Cardiac fibroblast (primary cell): ENCODE measurements around the gene SEC16B.
A peak's percentile ranks its signal among the peaks of the same experiment; 100 is the strongest.

Experiments
- DNase-seq, 2 donors: peaks; one replicate each; pipeline versions ENCODE4 v3.0.0 to v3.0.0-alpha.2; 2010; ENCODE audit warnings: low read depth in 2 of 2
- H3K4me3 ChIP-seq, 2 donors: replicated peaks in 1 of 2; 1 replicate in 1 of 2; 2 replicates in 1 of 2; pipeline ENCODE4 v1.5.1; 2011; ENCODE audit warnings: low read depth in 2 of 2, low read length in 2 of 2, mild to moderate bottlenecking in 2 of 2, moderate library complexity in 1 of 2
- TF ChIP-seq, protein P1 (sequence below): IDR thresholded peaks from one replicate; pipeline ENCODE4 v1.5.1; 2011; ENCODE audit warnings: low read depth, mild to moderate bottlenecking, low read length, inconsistent platforms

SEC16B gene

DNA sequence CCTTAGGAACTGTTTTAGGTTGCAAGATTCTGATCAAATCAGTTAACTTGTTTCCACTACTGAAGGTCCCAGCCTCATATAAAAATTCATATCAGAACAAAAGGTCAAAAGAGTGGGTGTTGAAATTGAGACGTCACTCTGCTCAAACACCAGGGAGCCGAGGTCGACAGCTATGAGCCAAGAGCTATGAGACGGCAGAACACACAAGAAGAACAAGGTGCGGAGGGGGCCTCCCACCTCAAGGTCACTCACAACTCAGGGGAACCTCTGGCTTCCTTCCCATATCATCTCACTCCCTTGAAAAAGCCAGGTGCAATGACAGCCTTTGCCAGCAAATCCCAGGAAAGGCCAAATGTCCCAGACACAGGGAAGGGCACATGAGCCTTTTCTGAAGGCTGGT is 749 bp downstream of the SEC16B start:
- no peak overlapping the region for H3K4me3 ChIP-seq
- DNase-seq, result no peak
- TF ChIP-seq, protein P1, sequence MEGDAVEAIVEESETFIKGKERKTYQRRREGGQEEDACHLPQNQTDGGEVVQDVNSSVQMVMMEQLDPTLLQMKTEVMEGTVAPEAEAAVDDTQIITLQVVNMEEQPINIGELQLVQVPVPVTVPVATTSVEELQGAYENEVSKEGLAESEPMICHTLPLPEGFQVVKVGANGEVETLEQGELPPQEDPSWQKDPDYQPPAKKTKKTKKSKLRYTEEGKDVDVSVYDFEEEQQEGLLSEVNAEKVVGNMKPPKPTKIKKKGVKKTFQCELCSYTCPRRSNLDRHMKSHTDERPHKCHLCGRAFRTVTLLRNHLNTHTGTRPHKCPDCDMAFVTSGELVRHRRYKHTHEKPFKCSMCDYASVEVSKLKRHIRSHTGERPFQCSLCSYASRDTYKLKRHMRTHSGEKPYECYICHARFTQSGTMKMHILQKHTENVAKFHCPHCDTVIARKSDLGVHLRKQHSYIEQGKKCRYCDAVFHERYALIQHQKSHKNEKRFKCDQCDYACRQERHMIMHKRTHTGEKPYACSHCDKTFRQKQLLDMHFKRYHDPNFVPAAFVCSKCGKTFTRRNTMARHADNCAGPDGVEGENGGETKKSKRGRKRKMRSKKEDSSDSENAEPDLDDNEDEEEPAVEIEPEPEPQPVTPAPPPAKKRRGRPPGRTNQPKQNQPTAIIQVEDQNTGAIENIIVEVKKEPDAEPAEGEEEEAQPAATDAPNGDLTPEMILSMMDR, result no peak

DNA sequence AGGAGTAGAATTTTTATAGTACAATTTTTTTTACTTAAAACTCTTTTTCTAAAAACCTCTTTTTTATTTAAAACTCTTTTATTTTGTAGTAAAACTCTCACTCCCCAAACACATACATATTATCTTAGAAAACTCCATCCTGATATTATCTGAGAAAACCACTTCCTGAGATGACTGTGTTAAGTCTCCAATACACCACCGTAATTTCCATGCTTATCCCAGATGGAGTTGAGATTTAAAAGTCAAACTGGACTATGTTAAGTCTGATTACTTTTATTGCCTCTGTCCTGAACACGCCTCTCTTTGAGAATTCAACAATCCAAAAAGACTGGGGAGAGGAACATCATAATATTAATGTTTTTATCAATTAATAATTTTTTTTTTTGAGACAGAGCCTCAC is 3.7 kb downstream of the SEC16B start:
- TF ChIP-seq, protein P1, result no peak
- H3K4me3 ChIP-seq, result no peak overlapping the region
- no peak for DNase-seq

DNA sequence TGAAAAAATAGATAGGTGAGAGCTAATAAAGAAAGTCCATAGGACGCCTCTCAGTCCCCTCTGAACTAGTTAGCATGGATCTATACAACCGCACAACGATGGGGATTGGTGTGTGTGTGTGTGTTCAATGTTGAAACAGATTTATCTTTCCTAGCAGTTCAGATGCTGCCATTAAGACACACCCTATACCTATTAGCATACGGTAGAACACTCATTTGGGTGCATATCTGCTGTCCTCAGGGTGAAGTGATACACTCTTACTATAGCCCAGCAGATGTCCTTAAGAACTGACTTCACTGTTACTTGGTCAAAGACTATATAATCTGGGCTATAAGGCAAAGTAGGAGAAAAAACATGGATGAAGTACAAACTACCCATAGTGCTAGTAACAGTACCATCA is 4.6 kb downstream of the SEC16B start:
- TF ChIP-seq, protein P1, result no peak
- no peak overlapping the region for H3K4me3 ChIP-seq
- no peak for DNase-seq

DNA sequence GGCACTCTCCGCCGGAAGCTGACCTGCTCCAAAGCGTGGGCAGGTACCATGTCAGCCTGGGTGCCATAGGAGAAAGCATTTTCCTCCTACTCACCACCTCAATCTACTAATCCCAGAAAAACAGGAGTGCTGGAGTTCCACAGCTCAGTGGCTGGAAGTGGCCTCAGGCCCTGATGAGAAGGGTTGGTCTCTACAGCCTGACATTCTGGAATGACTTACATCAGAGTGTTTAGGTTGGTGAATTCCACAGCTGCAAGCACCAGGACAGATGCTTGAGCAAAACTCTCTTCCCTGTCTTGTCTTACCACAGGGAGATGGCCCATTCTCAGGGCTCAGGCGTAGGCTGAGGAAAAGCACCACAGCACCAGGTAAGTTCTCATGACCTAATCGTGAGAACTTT is 5.5 kb downstream of the SEC16B start:
- H3K4me3 ChIP-seq, result no peak overlapping the region
- DNase-seq, result no peak

DNA sequence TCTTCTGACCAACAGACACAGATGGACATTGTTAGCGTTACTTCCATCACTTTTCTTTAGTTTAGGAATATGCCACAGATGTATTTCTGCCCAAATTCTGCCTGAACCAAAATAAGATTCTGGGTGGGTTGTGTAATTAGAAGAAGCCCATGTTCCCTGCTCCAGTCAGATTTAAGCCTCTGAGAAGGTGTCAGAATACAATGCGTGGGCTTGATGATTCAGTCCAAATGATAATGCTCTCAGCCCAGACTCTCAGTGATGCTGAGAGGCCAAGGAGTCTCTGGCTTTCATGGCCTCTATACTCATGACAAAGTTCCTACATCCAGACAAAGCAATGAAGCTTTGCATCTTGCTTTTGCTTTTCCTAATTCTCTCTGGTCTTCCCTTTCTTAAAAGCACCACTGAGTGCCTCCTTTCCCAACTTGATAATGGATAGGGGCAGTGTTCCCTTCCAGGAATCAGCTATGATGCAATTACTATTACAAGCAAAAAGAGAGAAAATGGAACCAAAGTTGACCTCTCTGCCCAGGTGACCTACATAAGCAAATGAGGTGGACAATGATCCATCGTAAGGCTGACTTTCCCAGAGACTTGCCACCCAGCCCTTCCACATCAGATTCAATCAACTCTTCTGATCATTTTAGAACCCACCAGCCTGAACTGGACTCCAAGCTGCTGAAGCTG is 8.8 kb downstream of the SEC16B start:
- DNase-seq, result peak in 1 of 2 donors; percentile 27
- TF ChIP-seq, protein P1, result no peak
- no peak overlapping the region for H3K4me3 ChIP-seq

More for the DNA sequence above, 5.5 kb downstream of the SEC16B start:
- TF ChIP-seq, protein P1, result no peak

DNA sequence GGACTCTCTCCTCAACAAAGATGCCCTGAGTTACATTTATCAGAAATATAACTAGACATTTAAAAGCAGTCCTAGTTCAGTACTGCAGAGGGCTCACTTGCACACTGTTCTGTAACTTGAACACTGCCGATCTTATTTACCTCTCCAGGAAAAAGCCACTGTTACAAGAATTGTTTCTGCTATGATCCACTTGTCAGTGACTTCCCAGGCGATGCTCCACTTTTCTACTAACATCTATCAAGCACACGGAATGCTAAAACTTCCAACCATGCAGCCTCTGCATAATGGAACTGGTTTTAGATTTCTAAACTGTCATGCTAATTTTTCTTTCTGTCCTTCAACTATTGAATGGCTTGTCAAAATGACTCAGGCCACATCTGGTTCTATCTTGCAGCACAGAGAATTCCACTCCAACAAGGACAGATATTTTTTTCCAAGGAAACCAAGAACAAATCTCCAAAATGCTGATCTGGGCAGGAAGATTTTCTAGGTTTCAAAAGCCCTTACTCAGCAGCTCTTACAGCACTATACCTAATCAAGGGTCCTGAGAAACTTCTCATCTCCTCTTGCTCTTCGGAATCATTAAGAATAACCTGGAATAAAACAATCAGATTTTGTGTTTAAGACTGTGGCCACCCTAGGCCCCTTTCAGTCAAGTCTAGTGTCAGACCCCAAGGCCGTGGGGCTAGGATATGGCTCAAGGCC is 9.9 kb downstream of the SEC16B start:
- H3K4me3 ChIP-seq, result no peak overlapping the region
- TF ChIP-seq, protein P1, result peak; percentile 42
- peak; percentile 62 to 64 for DNase-seq

DNA sequence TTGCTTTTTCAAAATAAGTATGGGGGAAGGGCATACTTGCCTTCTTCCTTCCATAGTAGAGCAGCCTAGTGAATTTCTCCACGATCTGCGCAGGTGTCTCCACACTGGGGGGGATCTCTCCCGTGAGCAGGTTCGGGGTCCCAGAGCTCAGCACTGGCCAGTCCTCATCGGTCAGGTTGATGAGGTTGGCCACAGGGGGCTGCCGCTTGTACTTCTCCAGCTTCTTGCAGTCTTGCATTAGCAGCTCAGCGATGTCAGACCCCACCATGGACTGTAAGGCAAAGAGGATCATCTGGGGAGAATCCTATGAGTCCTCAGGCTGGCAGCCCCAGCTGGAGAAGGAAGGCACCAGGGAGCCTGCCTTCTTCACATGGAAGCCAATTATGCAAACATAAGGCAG is 11.8 kb downstream of the SEC16B start:
- TF ChIP-seq, protein P1, result no peak

More for the DNA sequence above, 11.8 kb downstream of the SEC16B start:
- DNase-seq, result no peak
- no peak overlapping the region for H3K4me3 ChIP-seq
